ENCODE data around the gene XKR7.
"Not testable (repeated sequence)": the region's sequence is repeated elsewhere in the genome, so short reads cannot be mapped to it uniquely, and the experiment has no call there.

Gene XKR7, protein sequence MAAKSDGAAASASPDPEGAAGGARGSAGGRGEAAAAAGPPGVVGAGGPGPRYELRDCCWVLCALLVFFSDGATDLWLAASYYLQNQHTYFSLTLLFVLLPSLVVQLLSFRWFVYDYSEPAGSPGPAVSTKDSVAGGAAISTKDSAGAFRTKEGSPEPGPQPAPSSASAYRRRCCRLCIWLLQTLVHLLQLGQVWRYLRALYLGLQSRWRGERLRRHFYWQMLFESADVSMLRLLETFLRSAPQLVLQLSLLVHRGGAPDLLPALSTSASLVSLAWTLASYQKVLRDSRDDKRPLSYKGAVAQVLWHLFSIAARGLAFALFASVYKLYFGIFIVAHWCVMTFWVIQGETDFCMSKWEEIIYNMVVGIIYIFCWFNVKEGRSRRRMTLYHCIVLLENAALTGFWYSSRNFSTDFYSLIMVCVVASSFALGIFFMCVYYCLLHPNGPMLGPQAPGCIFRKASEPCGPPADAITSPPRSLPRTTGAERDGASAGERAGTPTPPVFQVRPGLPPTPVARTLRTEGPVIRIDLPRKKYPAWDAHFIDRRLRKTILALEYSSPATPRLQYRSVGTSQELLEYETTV

DNA sequence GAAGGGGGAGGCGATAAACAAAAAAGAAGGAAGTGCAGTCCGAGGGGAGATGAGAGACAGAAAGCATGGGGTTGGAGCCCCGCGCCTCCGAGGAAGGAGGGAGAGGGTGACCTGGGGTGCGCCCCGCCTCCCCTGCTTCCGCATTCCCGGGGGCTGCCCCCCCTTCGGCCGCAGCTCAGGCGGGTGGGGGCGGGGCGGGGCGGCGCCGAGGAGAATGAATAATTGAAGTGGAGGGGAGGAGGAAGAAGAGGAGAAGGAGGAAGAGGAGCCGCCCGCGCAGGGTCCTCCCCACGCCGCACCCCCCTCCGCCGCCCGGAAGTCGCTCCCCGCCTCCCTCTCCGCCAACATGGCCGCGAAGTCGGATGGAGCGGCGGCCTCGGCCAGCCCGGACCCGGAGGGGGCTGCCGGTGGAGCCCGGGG is at the start of gene XKR7:
TSS of gene XKR7 (plus strand) at position 322 of the 420 bp plus-strand sequence. CDS start at position 347, 25 bp downstream.
- no peaks in the 10 kb centered on the region for H3K36me3 ChIP-seq (ENCODE audit: control insufficient read depth in 1 of 2, insufficient read depth in 2 of 2, low read length in 2 of 2)
- H3K4me3 ChIP-seq (ENCODE audit: low read depth in 1 of 2, low read length in 2 of 2): no peak within 1 kb of the TSS
- H3K27me3 ChIP-seq (ENCODE audit: control insufficient read depth in 1 of 2, insufficient read depth in 2 of 2, low read length in 2 of 2): peaks cover 12 to 20% of the 10 kb centered on the region in 2 donors
- no peak within 1 kb of the TSS for H3K27ac ChIP-seq (ENCODE audit: low read depth, low read length)
- H3K4me1 ChIP-seq (ENCODE audit: control insufficient read depth in 1 of 2, insufficient read depth in 2 of 2, low read length in 2 of 2): no peaks in the 10 kb centered on the region
- H3K9ac ChIP-seq (ENCODE audit: low read depth in 1 of 2, low read length in 2 of 2): no peak within 1 kb of the TSS
- no peaks in the 10 kb centered on the region for H3K9me3 ChIP-seq (ENCODE audit: control insufficient read depth in 1 of 2, low read length in 2 of 2)

DNA sequence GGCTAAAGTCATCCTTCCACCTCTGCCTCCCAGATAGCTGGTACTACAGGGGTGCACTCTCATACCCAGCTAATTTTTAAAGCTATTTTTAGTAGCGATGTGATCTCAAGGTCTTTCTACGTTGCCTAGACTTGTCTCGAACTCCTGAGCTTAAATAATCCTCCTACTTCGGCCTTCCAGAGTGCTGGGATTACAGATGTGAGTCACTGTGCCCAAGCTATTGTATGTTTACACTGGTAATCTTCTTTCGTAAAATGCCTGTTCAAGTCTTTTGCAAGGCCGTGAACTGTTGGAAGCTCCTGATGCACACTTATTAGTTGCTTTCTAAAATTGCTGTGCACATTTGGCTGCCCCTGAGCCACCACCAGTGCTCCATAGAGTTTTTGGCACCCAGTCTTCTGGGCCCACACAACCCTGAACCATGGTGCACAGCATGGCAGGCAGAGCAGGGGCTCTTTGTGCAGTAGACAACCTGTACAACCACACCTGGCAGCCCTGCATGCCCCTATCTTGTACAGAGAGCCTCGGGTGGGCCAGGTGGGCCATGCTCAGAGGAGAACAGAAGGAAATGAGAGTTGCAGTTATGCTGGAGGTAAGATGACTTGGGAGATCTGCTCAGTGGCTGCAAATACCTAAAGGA is 49.4 kb upstream of the XKR7 start:
- Histone ChIP-seq H3K36me3 (ENCODE audit: control insufficient read depth in 1 of 2, insufficient read depth in 2 of 2, low read length in 2 of 2) (no peaks in the 10 kb centered on the region), H3K4me3 (ENCODE audit: low read depth in 1 of 2, low read length in 2 of 2) (no peak overlapping the region), H3K9ac (ENCODE audit: low read depth in 1 of 2, low read length in 2 of 2) (no peak overlapping the region), H3K27me3 (ENCODE audit: control insufficient read depth in 1 of 2, insufficient read depth in 2 of 2, low read length in 2 of 2) (no peaks in the 10 kb centered on the region), H3K27ac (ENCODE audit: low read depth, low read length) (no peak overlapping the region), H3K4me1 (ENCODE audit: control insufficient read depth in 1 of 2, insufficient read depth in 2 of 2, low read length in 2 of 2) (no peaks in the 10 kb centered on the region), H3K9me3 (ENCODE audit: control insufficient read depth in 1 of 2, low read length in 2 of 2) (no peaks in the 10 kb centered on the region)

DNA sequence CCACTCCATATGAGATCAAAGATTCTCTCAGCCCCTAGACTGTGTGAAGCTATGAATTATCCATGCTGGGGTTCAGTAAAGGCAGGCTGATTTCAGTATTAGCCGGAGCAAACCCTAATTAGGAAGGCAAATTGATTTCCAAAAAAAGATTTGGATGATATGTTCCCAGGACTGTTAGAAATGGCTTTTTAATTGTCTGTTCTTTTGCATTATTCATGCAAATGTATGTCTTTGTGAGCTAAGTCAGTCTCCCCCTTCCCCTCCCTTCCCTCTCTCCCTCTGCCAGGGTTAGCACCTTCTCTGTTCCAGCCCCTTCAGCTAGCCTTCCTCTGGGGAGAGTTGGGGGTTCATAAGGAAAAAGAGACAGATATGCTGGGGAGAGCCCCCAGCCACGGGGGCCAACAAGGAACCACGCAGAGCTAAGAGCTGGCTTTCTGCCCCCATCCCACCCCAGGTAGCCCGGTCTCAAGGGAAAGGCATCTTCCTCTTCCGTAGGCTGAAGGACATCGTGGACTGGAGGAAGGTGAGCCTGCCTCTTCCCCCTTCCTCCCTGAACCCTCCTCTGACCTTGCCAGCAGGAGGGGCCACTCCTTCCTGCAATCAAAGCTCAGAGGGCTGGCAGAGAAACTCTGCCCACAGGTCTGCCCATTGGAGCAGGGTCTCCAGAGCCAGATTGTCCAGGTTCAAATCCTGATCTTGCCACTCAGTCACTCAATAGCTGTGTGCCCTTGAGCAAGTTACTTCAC is 48.4 kb upstream of the XKR7 start:
- Histone ChIP-seq H3K36me3 (ENCODE audit: control insufficient read depth in 1 of 2, insufficient read depth in 2 of 2, low read length in 2 of 2) (no peaks in the 10 kb centered on the region), H3K27me3 (ENCODE audit: control insufficient read depth in 1 of 2, insufficient read depth in 2 of 2, low read length in 2 of 2) (no peaks in the 10 kb centered on the region), H3K9me3 (ENCODE audit: control insufficient read depth in 1 of 2, low read length in 2 of 2) (no peaks in the 10 kb centered on the region), H3K9ac (ENCODE audit: low read depth in 1 of 2, low read length in 2 of 2) (no peak overlapping the region), H3K4me3 (ENCODE audit: low read depth in 1 of 2, low read length in 2 of 2) (no peak overlapping the region), H3K27ac (ENCODE audit: low read depth, low read length) (no peak overlapping the region), H3K4me1 (ENCODE audit: control insufficient read depth in 1 of 2, insufficient read depth in 2 of 2, low read length in 2 of 2) (no peaks in the 10 kb centered on the region)

DNA sequence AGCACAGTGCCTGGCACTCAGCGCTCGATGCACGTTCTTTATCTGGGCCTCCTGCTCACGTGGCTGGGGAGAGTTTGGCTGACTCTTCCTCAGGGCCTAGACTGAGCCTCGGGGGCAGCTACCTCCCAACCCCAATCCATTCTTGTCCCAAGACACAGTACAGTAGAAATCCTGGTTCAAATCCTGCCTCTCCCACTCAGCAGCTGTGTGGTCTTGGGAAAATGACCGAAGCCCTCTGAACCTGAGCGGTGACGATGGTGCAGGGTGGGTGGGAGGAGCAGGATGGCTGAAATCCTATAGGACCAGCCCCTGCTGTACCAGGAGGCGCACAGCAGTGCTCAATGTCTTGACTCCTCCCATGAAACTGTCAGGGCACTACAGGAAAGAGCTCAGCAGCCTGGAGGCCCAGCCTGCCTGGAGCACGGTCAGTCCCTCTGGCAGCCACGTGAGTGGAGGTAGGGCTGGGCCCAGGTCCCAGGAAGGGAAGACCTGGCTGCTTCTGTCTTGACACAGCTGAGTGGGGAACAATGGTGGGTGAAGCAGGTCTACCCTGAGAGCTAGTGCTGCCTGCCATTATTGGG is 47.6 kb upstream of the XKR7 start:
- Histone ChIP-seq H3K4me3 (ENCODE audit: low read depth in 1 of 2, low read length in 2 of 2) (no peak overlapping the region), H3K36me3 (ENCODE audit: control insufficient read depth in 1 of 2, insufficient read depth in 2 of 2, low read length in 2 of 2) (no peaks in the 10 kb centered on the region), H3K27ac (ENCODE audit: low read depth, low read length) (no peak overlapping the region), H3K27me3 (ENCODE audit: control insufficient read depth in 1 of 2, insufficient read depth in 2 of 2, low read length in 2 of 2) (no peaks in the 10 kb centered on the region), H3K4me1 (ENCODE audit: control insufficient read depth in 1 of 2, insufficient read depth in 2 of 2, low read length in 2 of 2) (no peaks in the 10 kb centered on the region), H3K9me3 (ENCODE audit: control insufficient read depth in 1 of 2, low read length in 2 of 2) (no peaks in the 10 kb centered on the region), H3K9ac (ENCODE audit: low read depth in 1 of 2, low read length in 2 of 2) (no peak overlapping the region)

DNA sequence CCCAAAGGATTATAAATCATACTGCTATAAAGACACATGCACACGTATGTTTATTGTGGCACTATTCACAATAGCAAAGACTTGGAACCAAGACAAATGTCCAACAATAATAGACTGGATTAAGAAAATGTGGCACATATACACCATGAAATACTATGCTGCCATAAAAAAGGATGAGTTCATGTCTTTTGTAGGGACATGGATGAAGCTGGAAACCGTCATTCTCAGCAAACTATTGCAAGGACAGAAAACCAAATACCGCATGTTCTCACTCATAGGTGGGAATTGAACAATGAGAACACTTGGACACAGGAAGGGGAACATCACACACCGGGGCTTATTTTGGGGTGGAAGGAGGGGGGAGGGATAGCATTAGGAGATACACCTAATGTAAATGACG is 46.5 kb upstream of the XKR7 start:
- not testable (repeated sequence) for H3K4me1 ChIP-seq (ENCODE audit: control insufficient read depth in 1 of 2, insufficient read depth in 2 of 2, low read length in 2 of 2); H3K27me3 ChIP-seq (ENCODE audit: control insufficient read depth in 1 of 2, insufficient read depth in 2 of 2, low read length in 2 of 2); H3K27ac ChIP-seq (ENCODE audit: low read depth, low read length); H3K36me3 ChIP-seq (ENCODE audit: control insufficient read depth in 1 of 2, insufficient read depth in 2 of 2, low read length in 2 of 2); H3K9ac ChIP-seq (ENCODE audit: low read depth in 1 of 2, low read length in 2 of 2); H3K4me3 ChIP-seq (ENCODE audit: low read depth in 1 of 2, low read length in 2 of 2); H3K9me3 ChIP-seq (ENCODE audit: control insufficient read depth in 1 of 2, low read length in 2 of 2)

DNA sequence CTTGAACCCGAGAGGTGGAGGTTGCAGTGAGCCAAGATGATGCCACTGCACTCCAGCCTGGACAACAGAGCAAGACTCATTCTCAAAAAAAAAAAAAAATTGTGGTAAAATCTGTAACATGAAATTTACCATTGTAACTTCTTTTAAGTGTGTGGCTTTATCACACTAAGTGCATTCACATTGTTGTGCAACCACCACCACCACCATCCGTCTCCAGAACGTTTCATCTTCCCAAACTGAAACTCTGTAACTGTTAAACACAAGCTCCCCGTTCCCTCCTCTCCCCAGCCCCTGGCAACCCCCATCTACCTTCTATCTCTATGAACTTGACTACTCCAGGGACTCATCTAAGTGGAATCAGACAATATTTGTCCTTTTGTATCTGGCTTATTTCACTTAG is 45.8 kb upstream of the XKR7 start:
- Histone ChIP-seq H3K4me1 (ENCODE audit: control insufficient read depth in 1 of 2, insufficient read depth in 2 of 2, low read length in 2 of 2) (no peaks in the 10 kb centered on the region), H3K36me3 (ENCODE audit: control insufficient read depth in 1 of 2, insufficient read depth in 2 of 2, low read length in 2 of 2) (no peaks in the 10 kb centered on the region), H3K27me3 (ENCODE audit: control insufficient read depth in 1 of 2, insufficient read depth in 2 of 2, low read length in 2 of 2) (no peaks in the 10 kb centered on the region)

DNA sequence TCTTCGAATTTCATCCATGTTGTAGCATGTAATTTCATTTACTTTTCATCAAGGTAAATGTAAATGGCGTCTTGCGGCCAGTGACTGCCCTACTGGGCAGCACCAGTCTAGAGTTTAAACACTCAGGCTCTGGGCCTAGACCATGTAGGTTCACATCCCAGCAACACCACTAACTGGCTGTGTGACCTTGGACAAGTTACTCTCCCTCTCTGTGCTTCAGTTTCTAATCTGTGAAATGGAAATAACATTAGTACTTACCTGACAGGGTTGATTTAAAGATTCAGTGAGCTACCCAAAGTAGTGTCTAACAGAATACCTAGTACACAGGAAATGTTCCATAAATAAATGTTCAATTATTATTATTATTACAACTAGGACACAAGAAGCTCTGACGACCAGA is 45.4 kb upstream of the XKR7 start:
- H3K27ac ChIP-seq (ENCODE audit: low read depth, low read length): no peak overlapping the region
- H3K9me3 ChIP-seq (ENCODE audit: control insufficient read depth in 1 of 2, low read length in 2 of 2): no peaks in the 10 kb centered on the region
- no peaks in the 10 kb centered on the region for H3K4me1 ChIP-seq (ENCODE audit: control insufficient read depth in 1 of 2, insufficient read depth in 2 of 2, low read length in 2 of 2)
- no peaks in the 10 kb centered on the region for H3K27me3 ChIP-seq (ENCODE audit: control insufficient read depth in 1 of 2, insufficient read depth in 2 of 2, low read length in 2 of 2)
- H3K9ac ChIP-seq (ENCODE audit: low read depth in 1 of 2, low read length in 2 of 2): no peak overlapping the region
- no peaks in the 10 kb centered on the region for H3K36me3 ChIP-seq (ENCODE audit: control insufficient read depth in 1 of 2, insufficient read depth in 2 of 2, low read length in 2 of 2)
- no peak overlapping the region for H3K4me3 ChIP-seq (ENCODE audit: low read depth in 1 of 2, low read length in 2 of 2)

More for the DNA sequence above, 45.8 kb upstream of the XKR7 start:
- Histone ChIP-seq H3K9ac (ENCODE audit: low read depth in 1 of 2, low read length in 2 of 2) (no peak overlapping the region), H3K27ac (ENCODE audit: low read depth, low read length) (no peak overlapping the region), H3K4me3 (ENCODE audit: low read depth in 1 of 2, low read length in 2 of 2) (no peak overlapping the region), H3K9me3 (ENCODE audit: control insufficient read depth in 1 of 2, low read length in 2 of 2) (no peaks in the 10 kb centered on the region)

DNA sequence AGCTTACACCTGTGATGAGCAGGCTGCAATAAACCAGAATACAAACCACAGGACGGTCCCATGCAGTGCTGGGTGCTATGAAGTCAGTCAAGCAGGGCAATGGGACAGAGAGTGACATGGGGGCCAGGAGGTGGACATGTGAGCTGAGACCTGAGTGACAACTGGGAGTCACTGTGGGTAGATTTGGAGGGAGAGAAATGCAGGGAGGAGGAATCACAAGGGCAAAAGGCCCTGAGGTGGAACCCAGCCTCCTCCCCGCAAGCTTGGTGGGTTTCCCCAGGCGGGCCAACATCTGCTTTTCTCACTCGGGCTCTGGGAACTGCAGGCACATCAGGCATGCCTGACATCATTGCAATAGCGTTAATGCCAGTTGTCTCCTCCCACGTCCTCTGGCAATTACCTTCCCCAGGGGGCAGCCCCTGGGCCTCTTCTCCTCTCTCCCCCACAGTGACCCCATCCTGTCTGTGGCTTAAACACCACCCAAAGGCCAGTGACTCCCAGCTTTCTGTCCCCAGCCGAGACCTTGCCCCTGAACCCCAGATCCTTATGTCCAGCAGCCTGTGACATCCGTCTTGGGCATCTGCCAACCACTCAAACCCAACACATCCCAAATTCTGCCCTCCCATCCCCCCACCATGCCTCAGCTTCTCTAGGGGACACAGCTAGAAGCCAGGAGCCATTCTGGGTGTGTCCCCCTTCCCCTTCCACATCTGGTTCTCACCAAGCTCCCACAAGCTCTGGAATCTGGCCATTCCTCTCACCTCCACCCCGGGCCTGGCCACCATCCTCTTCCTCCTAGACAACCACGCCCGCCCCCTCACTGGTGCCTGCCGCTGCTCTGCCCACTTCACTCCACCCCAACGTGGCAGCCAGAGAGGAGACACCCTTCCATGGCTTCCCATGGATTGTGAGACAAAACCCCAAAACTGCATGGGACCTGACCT is 44.3 kb upstream of the XKR7 start:
- peaks cover 0 to under 1% of the 10 kb centered on the region in 2 donors for H3K27me3 ChIP-seq (ENCODE audit: control insufficient read depth in 1 of 2, insufficient read depth in 2 of 2, low read length in 2 of 2)
- no peaks in the 10 kb centered on the region for H3K9me3 ChIP-seq (ENCODE audit: control insufficient read depth in 1 of 2, low read length in 2 of 2)
- H3K9ac ChIP-seq (ENCODE audit: low read depth in 1 of 2, low read length in 2 of 2): no peak overlapping the region
- no peak overlapping the region for H3K4me3 ChIP-seq (ENCODE audit: low read depth in 1 of 2, low read length in 2 of 2)
- no peaks in the 10 kb centered on the region for H3K4me1 ChIP-seq (ENCODE audit: control insufficient read depth in 1 of 2, insufficient read depth in 2 of 2, low read length in 2 of 2)
- no peak overlapping the region for H3K27ac ChIP-seq (ENCODE audit: low read depth, low read length)
- H3K36me3 ChIP-seq (ENCODE audit: control insufficient read depth in 1 of 2, insufficient read depth in 2 of 2, low read length in 2 of 2): no peaks in the 10 kb centered on the region

DNA sequence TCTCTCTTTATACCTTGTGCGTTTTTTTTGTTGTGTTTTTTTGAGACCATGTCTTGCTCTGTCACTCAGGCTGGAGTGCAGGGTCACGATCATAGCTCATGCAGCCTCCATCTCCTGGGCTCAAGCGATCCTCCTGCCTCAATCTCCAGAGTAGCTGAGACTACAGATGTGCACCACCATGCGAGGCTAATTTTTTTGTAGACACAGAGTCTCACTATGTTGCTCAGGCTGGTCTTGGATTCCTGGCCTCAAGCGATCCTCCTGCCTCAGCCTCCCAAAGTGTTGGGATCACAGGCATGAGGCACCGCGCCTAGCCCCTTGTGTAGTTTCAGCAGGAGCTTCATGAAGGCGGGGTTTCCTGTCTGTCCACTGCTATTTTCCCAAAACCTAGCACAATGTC is 43.4 kb upstream of the XKR7 start:
- Histone ChIP-seq H3K4me3 (ENCODE audit: low read depth in 1 of 2, low read length in 2 of 2) (no peak overlapping the region), H3K9me3 (ENCODE audit: control insufficient read depth in 1 of 2, low read length in 2 of 2) (no peaks in the 10 kb centered on the region), H3K27me3 (ENCODE audit: control insufficient read depth in 1 of 2, insufficient read depth in 2 of 2, low read length in 2 of 2) (peaks cover 0 to 3% of the 10 kb centered on the region in 2 donors), H3K27ac (ENCODE audit: low read depth, low read length) (no peak overlapping the region), H3K36me3 (ENCODE audit: control insufficient read depth in 1 of 2, insufficient read depth in 2 of 2, low read length in 2 of 2) (no peaks in the 10 kb centered on the region), H3K4me1 (ENCODE audit: control insufficient read depth in 1 of 2, insufficient read depth in 2 of 2, low read length in 2 of 2) (no peaks in the 10 kb centered on the region), H3K9ac (ENCODE audit: low read depth in 1 of 2, low read length in 2 of 2) (no peak overlapping the region)

All from duodenal mucosa (tissue), 2 donors.